Liver (tissue), 3 donors: Measurements from ENCODE around the gene DIPK1B.

Experiments
- ATF3 ChIP-seq: IDR thresholded peaks from 2 replicates; pipeline ENCODE4 v1.6.1; 2016; ENCODE audit warnings: antibody characterized with exemption
- CTCF ChIP-seq: fragments of 150-350 bp; IDR thresholded peaks from 2 replicates; pipeline ENCODE4 v1.5.1; 2017; ENCODE audit warnings: improper control_type of control experiment, low read depth, low read length; ENCODE audit not compliant: missing input control
- GABPA ChIP-seq, 2 donors: IDR thresholded peaks in 1 of 2; conservative IDR thresholded peaks in 1 of 2; 2 replicates each; pipeline ENCODE4 v1.6.1; 2016; ENCODE audit warnings: antibody characterized with exemption in 2 of 2, mild to moderate bottlenecking in 1 of 2, moderate library complexity in 1 of 2
- MAX ChIP-seq: IDR thresholded peaks from 2 replicates; pipeline ENCODE4 v1.6.1; 2016; ENCODE audit warnings: antibody characterized with exemption
- NR2F2 ChIP-seq: IDR thresholded peaks from 2 replicates; pipeline ENCODE4 v1.6.1; 2016; ENCODE audit warnings: antibody characterized with exemption
- RAD21 ChIP-seq, 2 donors: IDR thresholded peaks; 2 replicates each; pipeline ENCODE4 v1.6.1; 2016; ENCODE audit warnings: antibody characterized with exemption in 2 of 2, mild to moderate bottlenecking in 2 of 2
- SP1 ChIP-seq: IDR thresholded peaks from 2 replicates; pipeline ENCODE4 v1.6.1; 2018; ENCODE audit warnings: antibody characterized with exemption, mild to moderate bottlenecking
- TAF1 ChIP-seq: conservative IDR thresholded peaks from 2 replicates; pipeline ENCODE4 v1.6.1; 2016; ENCODE audit warnings: antibody characterized with exemption, mild to moderate bottlenecking
- YY1 ChIP-seq: IDR thresholded peaks from 2 replicates; pipeline ENCODE4 v1.6.1; 2016; ENCODE audit warnings: antibody characterized with exemption, mild to moderate bottlenecking
- donor health status: healthy.
- donor health status: healthy.

GRCh38 chr9:136743639-136744211 lies 31.4 kb downstream of the DIPK1B start:
- TF ChIP-seq GABPA (IDR thresholded peaks at IDR 0.05 in 1 of 2, conservative IDR thresholded peaks at IDR 0.05 in 1 of 2) (no peak), NR2F2 (no peak), CTCF (no peak), SP1 (no peak), YY1 (no peak), MAX (no peak), TAF1 (no peak), ATF3 (no peak), RAD21 (IDR thresholded peaks at IDR 0.05) (no peak)
